GM10248 (cell line): ENCODE measurements around the gene SYCE3.
"Not testable (repeated sequence)": the region's sequence is repeated elsewhere in the genome, so short reads cannot be mapped to it uniquely, and the experiment has no call there.

Experiments used
- CTCF ChIA-PET: fragments of 300-600 bp; sonication (Branson Sonifier 250); formaldehyde crosslinking; extraction: SDS; loops from one replicate; lab custom pipeline; 2021; ENCODE audit warnings: antibody characterized with exemption; lab: Yijun Ruan, JAX
- POLR2A ChIA-PET: fragments of 350-650 bp; sonication (Branson Sonifier 250); formaldehyde crosslinking; extraction: SDS; loops from one replicate; lab custom pipeline; 2020; ENCODE audit warnings: antibody characterized with exemption; lab: Yijun Ruan, JAX
- DNase-seq: peaks from one replicate; pipeline ENCODE4 v3.0.0; 2012; ENCODE audit errors: extremely low spot score
- CTCF ChIP-seq: IDR thresholded peaks from 2 replicates; pipeline ENCODE4 v1.5.1; 2012; ENCODE audit warnings: mild to moderate bottlenecking, low read depth; ENCODE audit errors: extremely low read depth, missing control alignments, control extremely low read depth

SYCE3 gene

GRCh38 chr22:50536226-50536625, 26.5 kb downstream of the SYCE3 start:
- TF ChIP-seq CTCF, result no peak
- no peak for DNase-seq
- CTCF ChIA-PET, result interaction anchor here (1.2 to 3.5 kb wide), 2 partner anchors 11 to 27 kb away, joined by 3 to 33 read pairs; partner anchors contain the start of genes SCO2 and SYCE3
- POLR2A ChIA-PET, result no interaction called here

- DNase-seq, result no peak
- ChIA-PET CTCF (interaction anchor here (1.2 to 3.5 kb wide), 4 partner anchors 10 to 86 kb away, joined by 3 to 33 read pairs (median 6); partner anchors contain the start of genes SCO2 and SYCE3), POLR2A (interaction anchor here (0.6 to 1.2 kb wide), 4 partner anchors 12 to 86 kb away, joined by 3 to 8 read pairs (median 4); no protein-coding TSS in a partner anchor)
- TF ChIP-seq CTCF, result no peak
Measured at GRCh38 chr22:50535113-50535512, 27.6 kb downstream of the SYCE3 start.

- DNase-seq, result not testable (repeated sequence)
- CTCF ChIA-PET, result interaction anchor here (1.4 to 3.5 kb wide), 3 partner anchors 9 to 87 kb away, joined by 4 to 33 read pairs (median 8); partner anchors contain the start of gene SCO2
- POLR2A ChIA-PET, result interaction anchor here (0.6 to 1.2 kb wide), 4 partner anchors 11 to 87 kb away, joined by 3 to 8 read pairs (median 4); partner anchors contain the start of genes LMF2 and NCAPH2
Measured at GRCh38 chr22:50533856-50534711, 28.6 kb downstream of the SYCE3 start.

GRCh38 chr22:50532824-50533796, 29.6 kb downstream of the SYCE3 start:
- POLR2A ChIA-PET, result interaction anchor here (1.5 kb wide), 1 partner anchor 8 kb away, joined by 4 read pairs; no protein-coding TSS in a partner anchor
- DNase-seq, result no peak

GRCh38 chr22:50531962-50532674, 30.6 kb downstream of the SYCE3 start:
- ChIA-PET CTCF (interaction anchor here (0.6 to 1.0 kb wide), 2 partner anchors 8 to 14 kb away, joined by 3 to 4 read pairs; partner anchors contain the start of gene KLHDC7B), POLR2A (interaction anchor here (1.2 to 1.5 kb wide), 2 partner anchors 9 to 24 kb away, joined by 3 to 4 read pairs; partner anchors contain the start of genes LMF2 and NCAPH2)
- DNase-seq, result no peak
- TF ChIP-seq CTCF, result no peak

More at GRCh38 chr22:50532824-50533796, 29.6 kb downstream of the SYCE3 start:
- TF ChIP-seq CTCF, result no peak
- CTCF ChIA-PET, result interaction anchor here (0.6 to 3.5 kb wide), 4 partner anchors 7 to 88 kb away, joined by 3 to 33 read pairs (median 6); partner anchors contain the start of genes KLHDC7B and SCO2

GRCh38 chr22:50531546-50531961, 31.2 kb downstream of the SYCE3 start:
- POLR2A ChIA-PET, result interaction anchor here (1.2 to 1.5 kb wide), 2 partner anchors 9 to 24 kb away, joined by 3 to 4 read pairs; partner anchors contain the start of genes LMF2 and NCAPH2
- no peak for TF ChIP-seq CTCF
- peak; percentile 73 for DNase-seq
- CTCF ChIA-PET, result interaction anchor here (1.0 kb wide), 1 partner anchor 9 kb away, joined by 3 read pairs; no protein-coding TSS in a partner anchor
